Suprapubic skin (tissue), 4 donors: ENCODE data around the gene EXOC6. TPM values are rescaled to one million over a fixed set of nuclear protein-coding genes. Genes with fewer than 3 reads are reported as not detected.
A peak's percentile ranks its signal among the peaks of the same experiment; 100 is the strongest.

Experiments used
- DNase-seq, 2 donors: peaks; one replicate each; pipeline ENCODE4 v3.0.0-alpha.2; 2019; ENCODE audit warnings: low spot score in 2 of 2
- H3K27ac ChIP-seq: fragments of 200-600 bp; sonication (generic); one replicate; pipeline ENCODE4 v1.5.1; 2019
- H3K27me3 ChIP-seq: fragments of 200-600 bp; sonication (generic); one replicate; pipeline ENCODE4 v1.5.1; 2019
- H3K36me3 ChIP-seq: fragments of 200-600 bp; sonication (generic); one replicate; pipeline ENCODE4 v1.5.1; 2019
- H3K4me1 ChIP-seq: fragments of 200-600 bp; sonication (generic); one replicate; pipeline ENCODE4 v1.5.1; 2019
- H3K4me3 ChIP-seq: fragments of 200-600 bp; sonication (generic); one replicate; pipeline ENCODE4 v1.5.1; 2019; ENCODE audit warnings: mild to moderate bottlenecking
- H3K9me3 ChIP-seq: fragments of 200-600 bp; sonication (generic); one replicate; pipeline ENCODE4 v1.5.1; 2019
- EP300 ChIP-seq: sonication (generic); formaldehyde crosslinking; IDR thresholded peaks from one replicate; pipeline ENCODE4 v1.6.1; 2017; ENCODE audit warnings: antibody characterized with exemption
- POLR2A ChIP-seq, 2 donors: fragments of 450-650 bp; IDR thresholded peaks; one replicate each; pipeline ENCODE4 v1.6.1; 2017; ENCODE audit warnings: antibody characterized with exemption in 2 of 2, mild to moderate bottlenecking in 2 of 2, moderate library complexity in 2 of 2
- POLR2AphosphoS5 ChIP-seq, 3 donors: sonication (generic); formaldehyde crosslinking; IDR thresholded peaks; one replicate each; pipeline ENCODE4 v1.6.1; 2017; ENCODE audit warnings: antibody characterized with exemption in 3 of 3
- WGBS: methylation state at CpG from one replicate; pipeline ENCODE4 v1.1.5; 2018; 5-methylcytosine and 5-hydroxymethylcytosine counted together
- total RNA-seq, 4 donors: library from RNA; depleted of rRNA; stranded (reverse); fragments of >200 nt; gene quantifications; one replicate each; pipeline ENCODE4 v1.1.0, GENCODE V29; 2016
- TF ChIP-seq, protein P1 (sequence below), 2 donors: fragments of 200-600 bp in 1 of 2; fragments of 450-650 bp in 1 of 2; sonication (generic) in 1 of 2; IDR thresholded peaks; one replicate each; pipeline ENCODE4 v1.5.1; 2016 to 2019; ENCODE audit warnings: antibody characterized with exemption in 2 of 2, mild to moderate bottlenecking in 1 of 2, moderate library complexity in 1 of 2

The EXOC6 gene
- total RNA-seq, 4 donors from 2014 or later: 5.0 to 9.3 (median 8.3) TPM

DNA sequence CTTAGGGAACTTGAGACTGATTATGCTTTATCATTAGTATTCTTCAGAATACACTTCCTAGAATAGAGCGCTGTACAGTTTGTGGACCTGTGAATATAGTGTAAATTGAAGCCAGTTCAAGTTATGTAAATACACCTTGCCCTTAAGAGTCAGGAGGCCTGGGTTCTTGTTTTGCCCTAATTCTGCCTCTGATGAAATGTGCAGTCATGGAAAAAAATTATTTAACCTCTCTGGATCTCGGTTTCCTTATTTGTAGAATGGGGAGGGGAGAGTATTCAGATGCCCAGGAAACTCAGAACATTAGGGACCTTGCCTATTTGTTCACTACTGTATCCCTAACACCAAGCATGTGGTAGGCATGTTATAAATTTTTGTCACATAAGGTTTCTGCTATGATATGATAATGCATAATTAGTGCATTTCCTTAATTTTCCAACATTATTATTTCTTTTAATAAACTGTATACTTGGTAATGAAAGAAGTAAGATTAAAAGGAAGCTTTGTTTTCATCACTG lies 1.3 kb downstream of the EXOC6 start:
- TF ChIP-seq, protein P1, sequence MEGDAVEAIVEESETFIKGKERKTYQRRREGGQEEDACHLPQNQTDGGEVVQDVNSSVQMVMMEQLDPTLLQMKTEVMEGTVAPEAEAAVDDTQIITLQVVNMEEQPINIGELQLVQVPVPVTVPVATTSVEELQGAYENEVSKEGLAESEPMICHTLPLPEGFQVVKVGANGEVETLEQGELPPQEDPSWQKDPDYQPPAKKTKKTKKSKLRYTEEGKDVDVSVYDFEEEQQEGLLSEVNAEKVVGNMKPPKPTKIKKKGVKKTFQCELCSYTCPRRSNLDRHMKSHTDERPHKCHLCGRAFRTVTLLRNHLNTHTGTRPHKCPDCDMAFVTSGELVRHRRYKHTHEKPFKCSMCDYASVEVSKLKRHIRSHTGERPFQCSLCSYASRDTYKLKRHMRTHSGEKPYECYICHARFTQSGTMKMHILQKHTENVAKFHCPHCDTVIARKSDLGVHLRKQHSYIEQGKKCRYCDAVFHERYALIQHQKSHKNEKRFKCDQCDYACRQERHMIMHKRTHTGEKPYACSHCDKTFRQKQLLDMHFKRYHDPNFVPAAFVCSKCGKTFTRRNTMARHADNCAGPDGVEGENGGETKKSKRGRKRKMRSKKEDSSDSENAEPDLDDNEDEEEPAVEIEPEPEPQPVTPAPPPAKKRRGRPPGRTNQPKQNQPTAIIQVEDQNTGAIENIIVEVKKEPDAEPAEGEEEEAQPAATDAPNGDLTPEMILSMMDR (IDR thresholded peaks at IDR 0.05): no peak
- no peak for TF ChIP-seq POLR2A (IDR thresholded peaks at IDR 0.05)
- no peak for TF ChIP-seq POLR2AphosphoS5 (IDR thresholded peaks at IDR 0.05)
- no peak for TF ChIP-seq EP300
- no peak for DNase-seq
- 79% methylated on average over 2 of the region's 2 CpGs for WGBS
- Histone ChIP-seq H3K4me1 (peaks cover 15% of the 10 kb centered on the region), H3K27ac (no peak overlapping the region), H3K27me3 (no peaks in the 10 kb centered on the region), H3K4me3 (peak overlapping the region; percentile 97), H3K9me3 (no peaks in the 10 kb centered on the region), H3K36me3 (no peaks in the 10 kb centered on the region)

DNA sequence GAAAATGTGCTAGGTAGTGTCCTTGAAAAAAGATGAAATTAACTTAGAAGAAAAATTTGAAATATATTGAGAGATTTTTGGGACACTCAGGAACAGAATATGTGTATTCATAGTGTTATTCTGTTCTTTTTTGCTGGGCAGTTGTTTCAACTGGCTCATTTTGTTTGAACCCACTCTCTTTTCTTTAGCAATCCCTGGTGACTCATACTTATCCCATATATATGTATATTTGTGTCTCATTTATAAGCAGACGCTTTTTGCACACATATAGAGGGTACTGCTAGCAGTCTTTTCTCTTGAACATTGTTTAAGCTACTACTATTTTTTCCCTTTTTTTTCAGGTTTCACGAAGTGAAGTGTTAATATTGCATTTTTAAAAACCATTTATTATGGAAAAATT lies 1.9 kb downstream of the EXOC6 start:
- no peaks in the 10 kb centered on the region for H3K27me3 ChIP-seq
- 92% methylated on average over 2 of the region's 2 CpGs for WGBS
- no peaks in the 10 kb centered on the region for H3K9me3 ChIP-seq
- H3K4me1 ChIP-seq: peaks cover 15% of the 10 kb centered on the region
- no peaks in the 10 kb centered on the region for H3K36me3 ChIP-seq
- H3K27ac ChIP-seq: no peak overlapping the region
- TF ChIP-seq POLR2A (IDR thresholded peaks at IDR 0.05) (no peak), EP300 (no peak), POLR2AphosphoS5 (IDR thresholded peaks at IDR 0.05) (no peak)
- TF ChIP-seq, protein P1 (IDR thresholded peaks at IDR 0.05): no peak
- no peak for DNase-seq
- H3K4me3 ChIP-seq: no peak overlapping the region

DNA sequence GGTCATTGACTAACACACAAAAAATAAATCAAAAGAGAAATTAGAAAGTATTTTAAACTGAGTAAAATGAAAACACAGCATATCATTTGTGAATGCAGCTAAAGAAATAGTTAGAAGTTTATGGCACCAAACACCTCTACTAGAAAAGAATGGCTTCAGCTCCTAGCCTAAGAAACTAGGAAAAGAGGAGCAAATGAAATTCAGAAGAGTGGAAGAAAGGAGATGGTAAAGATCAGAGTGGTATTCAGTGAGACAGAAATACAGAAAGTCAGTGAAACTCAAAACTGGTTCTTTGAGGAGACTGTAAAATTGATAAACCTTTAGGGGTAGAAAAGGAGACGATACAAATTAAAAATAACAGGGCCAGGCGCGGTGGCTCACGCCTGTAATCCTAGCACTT lies 2.7 kb downstream of the EXOC6 start:
- no peak for DNase-seq
- Histone ChIP-seq H3K4me3 (no peak overlapping the region), H3K27me3 (no peaks in the 10 kb centered on the region), H3K27ac (no peak overlapping the region), H3K36me3 (no peaks in the 10 kb centered on the region), H3K9me3 (no peaks in the 10 kb centered on the region), H3K4me1 (peaks cover 15% of the 10 kb centered on the region)
- 95% methylated on average over 4 of the region's 4 CpGs for WGBS
- TF ChIP-seq POLR2A (IDR thresholded peaks at IDR 0.05) (no peak), POLR2AphosphoS5 (IDR thresholded peaks at IDR 0.05) (no peak)
- TF ChIP-seq, protein P1 (IDR thresholded peaks at IDR 0.05): no peak

DNA sequence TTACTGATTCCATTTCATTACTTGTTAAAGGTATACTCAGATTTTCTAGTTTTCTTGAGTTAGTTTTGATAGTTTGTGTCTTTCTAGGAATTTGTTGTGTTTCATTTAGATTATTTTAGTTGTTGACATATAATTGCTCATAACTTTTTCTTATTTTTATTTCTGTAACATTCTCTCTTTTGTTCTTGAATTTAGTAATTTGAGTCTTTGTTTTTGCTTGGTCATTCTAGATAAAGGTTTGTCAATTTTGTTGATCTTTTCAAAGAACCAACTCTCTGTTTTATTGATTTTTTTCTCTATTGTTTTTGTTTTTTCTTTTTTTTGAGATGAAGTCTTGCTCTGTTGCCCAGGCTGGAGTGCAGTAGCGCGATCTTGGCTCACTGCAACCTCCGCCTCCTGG lies 7.2 kb downstream of the EXOC6 start:
- no peak overlapping the region for H3K27ac ChIP-seq
- H3K9me3 ChIP-seq: peaks cover 15% of the 10 kb centered on the region
- H3K4me1 ChIP-seq: no peaks in the 10 kb centered on the region
- 93% methylated on average over 3 of the region's 3 CpGs for WGBS
- no peaks in the 10 kb centered on the region for H3K27me3 ChIP-seq
- H3K4me3 ChIP-seq: no peak overlapping the region
- TF ChIP-seq POLR2AphosphoS5 (IDR thresholded peaks at IDR 0.05) (no peak), POLR2A (IDR thresholded peaks at IDR 0.05) (no peak), EP300 (no peak)
- TF ChIP-seq, protein P1 (IDR thresholded peaks at IDR 0.05): no peak
- DNase-seq: no peak
- no peaks in the 10 kb centered on the region for H3K36me3 ChIP-seq

DNA sequence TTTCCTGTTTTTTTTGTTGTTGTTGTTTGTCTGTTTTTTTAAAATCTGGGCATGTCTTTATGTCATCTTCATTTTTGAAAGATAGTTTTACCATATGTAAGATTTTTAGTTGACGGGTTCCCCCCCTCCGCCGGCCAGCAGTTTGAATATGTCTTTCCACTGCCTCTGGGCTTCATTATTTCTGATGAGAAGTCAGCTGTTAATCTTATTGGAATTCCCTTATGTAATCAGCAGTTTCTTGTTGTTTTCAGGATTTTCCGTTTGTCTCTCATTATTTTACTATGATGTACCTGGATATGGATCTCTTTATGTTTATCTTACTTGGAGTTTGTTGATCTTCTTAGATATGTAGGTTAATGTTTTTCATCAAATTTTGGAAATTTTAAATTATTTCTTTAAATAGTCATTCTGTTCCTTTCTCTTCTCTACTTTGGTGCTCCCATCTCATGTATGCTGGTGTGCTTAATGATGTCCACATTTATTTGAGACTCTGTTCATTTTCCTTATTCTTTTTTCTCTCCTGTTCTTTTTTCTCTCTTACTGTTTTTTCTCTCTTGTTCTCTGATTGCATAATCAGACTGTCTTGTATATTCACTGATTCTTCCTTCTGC lies 9.7 kb downstream of the EXOC6 start:
- WGBS: 91% methylated on average over 4 of the region's 4 CpGs
- no peak for DNase-seq
- Histone ChIP-seq H3K27ac (no peak overlapping the region), H3K4me3 (no peak overlapping the region), H3K27me3 (no peaks in the 10 kb centered on the region), H3K36me3 (no peaks in the 10 kb centered on the region), H3K9me3 (peaks cover 15% of the 10 kb centered on the region), H3K4me1 (no peaks in the 10 kb centered on the region)
- TF ChIP-seq POLR2AphosphoS5 (IDR thresholded peaks at IDR 0.05): no peak
- no peak for TF ChIP-seq POLR2A (IDR thresholded peaks at IDR 0.05)
- TF ChIP-seq EP300: no peak
- TF ChIP-seq, protein P1 (IDR thresholded peaks at IDR 0.05): no peak
